Astrocyte (in vitro differentiated cells and primary cell): ENCODE data around the gene GALE.

Experiments
- CTCF ChIP-seq: IDR thresholded peaks from 2 replicates; pipeline ENCODE4 v1.5.1; 2011; ENCODE audit warnings: low read depth, mild to moderate bottlenecking, inconsistent platforms, low read length, moderate library complexity; ENCODE audit not compliant: insufficient read depth
- EZH2 ChIP-seq: IDR thresholded peaks from 2 replicates; pipeline ENCODE4 v1.6.1; 2012; ENCODE audit warnings: mild to moderate bottlenecking, low read length, inconsistent platforms; ENCODE audit not compliant: insufficient read depth

GRCh38 chr1:23748016-23748415, 52.5 kb downstream of the GALE start:
- TF ChIP-seq CTCF (no peak), EZH2 (no peak)
